Activated T-cell treated with anti-CD3 and anti-CD28 coated beads, Interleukin-2, amount 50 U/mL, for 72 hours (primary cell): ENCODE results near the gene GPRC5C. TPM values are rescaled to one million over a fixed set of nuclear protein-coding genes. Genes with fewer than 3 reads are reported as not detected.
A peak's percentile ranks its signal among the peaks of the same experiment; 100 is the strongest.

Experiments
- ATAC-seq, 2 donors: fragments of 150-1000 bp; cut with Tn5 transposase; replicated peaks in 1 of 2; 2 replicates each; pipeline ENCODE4 v1.10.0; 2021; ENCODE audit warnings: moderate library complexity in 2 of 2, mild to moderate bottlenecking in 1 of 2
- DNase-seq, 2 donors: peaks; one replicate each; pipeline ENCODE4 v3.0.0; 2021 to 2022; ENCODE audit warnings: mixed read lengths in 1 of 2
- H3K27ac Mint-ChIP-seq: one replicate; pipeline ENCODE4 v1.8.0; 2022; ENCODE audit warnings: mild to moderate bottlenecking, moderate library complexity, mixed read lengths
- H3K27me3 Mint-ChIP-seq: one replicate; pipeline ENCODE4 v1.8.0; 2022; ENCODE audit warnings: low read depth, mixed read lengths
- H3K36me3 Mint-ChIP-seq, 2 donors: one replicate each; pipeline ENCODE4 v1.8.0; 2022; ENCODE audit warnings: mixed read lengths in 2 of 2, mild to moderate bottlenecking in 1 of 2; ENCODE audit not compliant: insufficient read depth in 2 of 2
- H3K4me1 Mint-ChIP-seq: one replicate; pipeline ENCODE4 v1.8.0; 2022; ENCODE audit warnings: low read depth, mixed read lengths
- H3K4me3 Mint-ChIP-seq, 2 donors: one replicate each; pipeline ENCODE4 v1.8.0; 2022; ENCODE audit warnings: mild to moderate bottlenecking in 2 of 2, mixed read lengths in 2 of 2, moderate library complexity in 2 of 2
- H3K9me3 Mint-ChIP-seq, 2 donors: one replicate each; pipeline ENCODE4 v1.8.0; 2022; ENCODE audit warnings: mixed read lengths in 2 of 2
- total RNA-seq, 2 donors: library from RNA; stranded (reverse); gene quantifications; one replicate each; pipeline ENCODE4 v1.2.3, GENCODE V29; 2022

Gene GPRC5C
- total RNA-seq, 2 donors from 2014 or later, result 1.3 to 2.3 TPM

DNA sequence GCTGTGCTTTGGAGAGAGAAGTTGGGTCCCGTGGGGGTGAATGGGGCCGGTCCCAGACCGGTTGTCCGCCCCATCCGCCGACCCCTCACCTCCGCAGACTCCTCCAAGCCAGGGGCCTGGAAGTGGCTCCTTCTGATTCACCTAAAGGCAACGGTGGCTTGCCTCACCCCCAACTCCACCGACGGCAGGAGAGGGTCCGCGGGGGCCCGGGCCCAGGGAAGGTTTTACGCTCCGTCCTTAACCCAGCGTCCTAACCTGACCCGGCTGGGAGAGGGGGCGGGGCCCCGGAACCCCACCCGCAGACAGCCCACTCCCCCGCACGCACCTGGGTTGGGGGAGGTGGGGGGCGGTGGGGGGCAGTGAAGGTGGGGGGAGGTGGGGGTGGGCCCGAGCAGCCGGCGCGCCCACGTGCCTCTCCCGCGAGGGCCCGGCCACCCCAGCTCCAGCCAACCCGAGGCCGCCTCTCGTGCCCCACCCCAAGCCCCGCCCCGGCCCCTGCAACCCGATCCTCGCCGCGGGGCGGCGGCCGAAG, 21.8 kb downstream of the GPRC5C start:
- Mint-ChIP-seq H3K4me1 (peaks cover 3% of the 10 kb centered on the region), H3K36me3 (no peaks in the 10 kb centered on the region), H3K27ac (no peak overlapping the region), H3K9me3 (no peaks in the 10 kb centered on the region), H3K4me3 (peak overlapping the region; percentile 20 to 55), H3K27me3 (peaks cover 5% of the 10 kb centered on the region)
- no peak for DNase-seq
- ATAC-seq, result peak; percentile 97

DNA sequence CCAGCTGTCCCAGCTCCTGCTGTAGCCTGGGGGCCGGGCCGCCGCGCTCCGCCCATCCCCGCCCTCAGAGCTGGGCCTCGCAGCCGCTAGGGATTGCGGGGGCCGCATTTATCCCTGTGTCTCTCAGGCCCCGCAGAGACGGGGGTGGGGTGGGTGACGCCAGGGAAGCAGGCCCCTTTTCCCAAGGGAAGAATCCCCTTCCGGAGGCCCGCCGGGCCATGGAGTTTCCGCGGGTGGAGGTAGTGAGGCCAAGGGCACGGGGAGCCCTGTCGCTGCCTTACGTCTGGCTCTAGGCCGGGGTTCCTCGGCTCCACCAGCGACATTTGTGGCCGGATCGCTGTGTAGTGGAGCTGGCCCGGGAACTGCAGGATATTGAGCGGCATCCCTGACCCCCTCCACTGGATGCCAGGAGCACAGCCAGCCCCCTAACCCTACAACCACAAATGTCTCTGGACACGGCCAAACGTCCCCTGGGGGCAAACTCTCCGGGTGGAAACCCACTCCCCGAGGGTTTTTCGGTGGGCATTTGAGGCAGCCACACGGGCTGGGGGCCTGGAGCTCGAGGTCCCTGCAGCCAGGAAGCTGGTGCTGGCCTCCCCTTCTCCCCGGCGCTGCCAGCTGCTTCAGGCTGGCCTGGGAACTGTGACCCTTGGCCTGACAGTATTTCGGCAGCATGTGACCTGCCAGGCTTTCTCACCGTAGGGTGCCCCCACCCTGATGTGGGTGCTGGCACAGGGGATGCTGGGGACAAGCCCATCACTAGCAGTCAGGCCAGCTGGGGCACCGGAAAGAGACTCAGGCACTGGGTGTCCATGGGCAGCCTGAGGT, 22.5 kb downstream of the GPRC5C start:
- peak; percentile 82 for DNase-seq
- Mint-ChIP-seq H3K4me1 (peaks cover 3% of the 10 kb centered on the region), H3K4me3 (peak overlapping the region; percentile 48 to 54), H3K9me3 (no peaks in the 10 kb centered on the region), H3K36me3 (no peaks in the 10 kb centered on the region), H3K27me3 (peaks cover 5% of the 10 kb centered on the region), H3K27ac (no peak overlapping the region)
- peak; percentile 23 to 27 for ATAC-seq

DNA sequence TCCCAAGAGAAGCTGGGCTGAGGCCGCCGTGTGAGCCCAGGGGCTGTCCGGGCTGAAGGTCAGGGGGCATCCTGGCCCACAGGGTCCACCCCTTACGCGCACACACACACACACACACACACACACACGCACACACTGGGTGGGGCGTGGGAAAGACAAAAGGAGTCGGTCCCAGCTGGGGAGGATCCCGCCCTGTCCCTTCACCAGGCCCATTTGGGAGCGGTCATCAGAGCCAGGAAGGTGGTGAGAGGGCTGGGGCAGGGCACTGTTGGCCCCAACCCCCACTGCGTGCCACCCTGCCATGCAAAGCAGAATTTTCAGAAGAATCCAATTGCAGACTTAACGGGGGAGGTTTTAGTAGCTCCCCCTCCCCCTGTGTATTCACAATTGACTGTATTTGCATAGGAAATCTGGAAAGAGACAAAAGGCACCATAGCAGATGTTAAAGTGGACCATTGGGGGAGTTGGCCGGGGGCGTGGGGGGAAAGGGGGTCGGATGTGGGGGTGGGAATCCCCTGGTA, 23.2 kb downstream of the GPRC5C start:
- Mint-ChIP-seq H3K27me3 (peaks cover 5% of the 10 kb centered on the region), H3K27ac (no peak overlapping the region), H3K9me3 (no peaks in the 10 kb centered on the region), H3K36me3 (no peaks in the 10 kb centered on the region), H3K4me3 (peak overlapping the region in 1 of 2 donors; percentile 46), H3K4me1 (peaks cover 3% of the 10 kb centered on the region)
- ATAC-seq (no peak), DNase-seq (no peak)

DNA sequence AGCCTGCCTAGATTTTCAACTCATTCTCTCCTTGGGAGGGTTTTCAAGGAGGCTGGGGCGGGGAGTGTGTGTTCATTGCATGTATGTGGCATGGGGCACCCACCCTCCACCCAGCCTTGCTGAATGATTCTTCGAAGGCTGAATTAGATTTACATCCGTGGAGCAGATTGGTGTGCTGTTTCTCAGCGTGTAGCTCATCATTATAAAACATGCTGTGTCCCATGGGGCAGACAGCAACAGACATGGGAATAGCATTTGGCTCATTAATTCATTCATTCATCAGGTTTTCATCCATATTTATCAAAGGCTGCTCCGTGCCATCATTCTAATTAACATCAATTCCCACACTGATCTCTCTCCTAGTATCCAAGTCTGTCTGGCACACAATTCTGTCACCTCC, 23.9 kb downstream of the GPRC5C start:
- Mint-ChIP-seq H3K4me1 (peaks cover 3% of the 10 kb centered on the region), H3K27ac (no peak overlapping the region), H3K36me3 (no peaks in the 10 kb centered on the region), H3K9me3 (no peaks in the 10 kb centered on the region), H3K27me3 (peaks cover 5% of the 10 kb centered on the region), H3K4me3 (no peak overlapping the region)
- DNase-seq (no peak), ATAC-seq (no peak)

DNA sequence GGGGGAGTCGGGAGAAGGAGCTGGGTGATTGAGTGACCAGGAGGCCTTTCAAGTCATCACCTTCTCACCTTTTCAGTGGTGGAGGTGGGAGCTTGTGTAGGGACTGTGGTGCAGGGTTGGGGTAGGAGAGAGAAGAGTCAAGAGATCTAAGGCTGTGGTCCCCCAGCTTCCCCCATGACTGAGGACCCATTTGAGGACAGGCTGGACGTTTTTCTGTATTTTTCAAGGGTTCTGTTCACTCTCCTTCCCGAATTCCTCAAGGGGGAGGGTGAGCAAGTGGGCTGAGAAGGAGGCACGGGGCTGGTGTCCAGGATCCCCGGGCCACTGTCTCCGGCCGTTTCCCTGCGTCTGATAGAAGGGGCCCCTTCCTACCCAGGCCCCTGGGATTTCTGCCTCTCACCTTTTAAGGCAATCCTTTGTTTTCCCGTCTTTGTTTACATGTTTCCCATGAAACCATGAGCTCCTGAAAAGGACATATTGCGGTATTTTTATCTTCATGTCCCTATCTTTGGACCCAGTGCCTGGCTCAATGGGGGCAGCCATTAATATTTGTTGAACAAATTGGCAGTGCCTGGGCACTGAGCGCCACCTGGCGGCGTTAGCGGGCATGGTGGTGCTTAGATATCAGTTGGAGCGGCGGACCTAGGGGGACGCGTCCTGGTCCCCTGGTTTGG, 25.4 kb downstream of the GPRC5C start:
- Mint-ChIP-seq H3K36me3 (no peaks in the 10 kb centered on the region), H3K27ac (no peak overlapping the region), H3K9me3 (no peaks in the 10 kb centered on the region), H3K4me3 (no peak overlapping the region), H3K4me1 (peaks cover 3% of the 10 kb centered on the region), H3K27me3 (peaks cover 5% of the 10 kb centered on the region)
- ATAC-seq (peak; percentile 18 to 26), DNase-seq (peak; percentile 65 to 81)

DNA sequence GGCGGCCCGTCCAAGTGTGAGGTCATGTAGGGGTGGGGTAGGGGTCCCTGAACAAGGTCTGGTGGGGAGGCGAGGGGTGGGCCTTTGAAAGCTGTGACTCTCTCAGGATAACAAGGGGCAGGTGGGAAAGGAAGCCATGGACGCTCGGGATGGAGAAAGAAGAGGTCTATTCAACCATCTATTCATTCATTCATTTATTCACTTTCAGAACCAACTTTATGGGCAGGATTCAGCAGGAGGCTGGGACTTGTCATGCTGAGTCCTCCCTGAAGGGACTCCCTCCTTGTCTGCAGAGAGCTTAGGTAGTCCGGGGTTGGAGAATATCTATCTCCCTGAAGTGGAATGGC, 25.9 kb downstream of the GPRC5C start:
- DNase-seq (no peak), ATAC-seq (no peak)
- H3K4me1 Mint-ChIP-seq, result peaks cover 3% of the 10 kb centered on the region
- H3K4me3 Mint-ChIP-seq, result no peak overlapping the region
- H3K9me3 Mint-ChIP-seq, result no peaks in the 10 kb centered on the region
- H3K27me3 Mint-ChIP-seq, result peaks cover 2% of the 10 kb centered on the region
- H3K27ac Mint-ChIP-seq, result no peak overlapping the region
- H3K36me3 Mint-ChIP-seq, result no peaks in the 10 kb centered on the region

DNA sequence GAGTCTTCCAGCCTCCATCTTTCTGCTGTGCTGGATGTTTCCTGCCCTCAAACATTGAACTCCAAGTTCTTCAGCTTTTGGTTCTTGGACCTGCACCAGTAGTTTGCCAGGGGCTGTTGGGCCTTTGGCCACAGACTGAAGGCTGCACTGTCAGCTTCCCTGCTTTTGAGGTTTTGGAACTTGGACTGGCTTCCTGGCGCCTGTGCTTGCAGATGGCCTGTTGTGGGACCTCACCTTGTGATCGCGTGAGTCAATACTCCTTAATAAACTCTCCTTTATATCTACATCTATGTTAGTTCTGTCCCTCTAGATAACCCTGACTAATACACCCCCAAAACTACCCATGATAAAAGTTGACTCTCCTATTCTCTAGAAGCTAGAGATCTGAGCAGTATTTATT, 26.9 kb downstream of the GPRC5C start:
- Mint-ChIP-seq H3K27me3 (no peaks in the 10 kb centered on the region), H3K9me3 (no peaks in the 10 kb centered on the region), H3K27ac (no peak overlapping the region), H3K36me3 (no peaks in the 10 kb centered on the region), H3K4me3 (no peak overlapping the region), H3K4me1 (peaks cover 3% of the 10 kb centered on the region)
- ATAC-seq, result no peak
- no peak for DNase-seq

DNA sequence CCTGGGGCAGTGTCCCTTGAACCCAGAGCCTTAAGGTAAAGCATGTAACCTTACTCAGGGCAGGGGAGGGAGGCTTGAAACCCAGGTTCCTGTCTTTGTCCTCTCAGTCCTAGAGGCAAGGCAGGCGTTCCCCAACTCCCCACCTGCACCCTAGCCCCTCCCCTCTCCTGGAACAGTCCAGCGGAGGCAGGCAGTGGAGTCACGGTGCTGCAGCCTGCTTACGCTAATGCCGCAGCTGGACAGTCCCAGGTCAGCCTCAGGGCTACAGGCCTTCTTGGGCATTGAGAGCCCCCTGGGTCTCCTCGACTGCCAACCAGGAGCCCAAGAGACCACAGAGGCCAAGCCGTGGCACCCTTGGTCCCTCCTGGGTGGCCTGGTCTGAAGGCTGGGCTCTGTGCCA, 27.7 kb downstream of the GPRC5C start:
- H3K9me3 Mint-ChIP-seq, result no peaks in the 10 kb centered on the region
- no peak overlapping the region for H3K27ac Mint-ChIP-seq
- H3K4me1 Mint-ChIP-seq, result peaks cover 3% of the 10 kb centered on the region
- DNase-seq (no peak), ATAC-seq (no peak)
- H3K36me3 Mint-ChIP-seq, result no peaks in the 10 kb centered on the region
- no peak overlapping the region for H3K4me3 Mint-ChIP-seq
- H3K27me3 Mint-ChIP-seq, result no peaks in the 10 kb centered on the region

DNA sequence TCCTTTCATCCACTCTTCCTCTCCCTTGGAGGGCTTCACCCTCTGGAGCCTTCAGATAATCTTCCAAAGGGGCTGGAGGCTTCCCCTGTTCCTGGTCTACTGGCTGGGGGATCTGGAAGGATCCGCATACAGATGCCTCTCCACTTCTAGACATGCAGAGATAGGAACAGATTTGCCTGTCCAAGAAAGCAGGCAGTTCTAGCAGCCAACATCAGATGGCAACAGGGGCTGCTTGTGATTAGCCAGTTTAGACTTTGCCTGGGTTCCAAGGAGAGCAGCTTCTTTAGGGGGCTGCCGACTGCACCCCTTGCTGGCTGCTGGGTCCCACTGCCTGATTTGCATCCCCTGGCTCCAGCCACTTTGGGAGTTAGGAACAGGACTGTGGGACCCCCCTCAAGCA, 28.4 kb downstream of the GPRC5C start:
- Mint-ChIP-seq H3K4me3 (no peak overlapping the region), H3K36me3 (no peaks in the 10 kb centered on the region), H3K27me3 (no peaks in the 10 kb centered on the region), H3K4me1 (peaks cover 3% of the 10 kb centered on the region), H3K27ac (no peak overlapping the region), H3K9me3 (no peaks in the 10 kb centered on the region)
- no peak for ATAC-seq
- no peak for DNase-seq

DNA sequence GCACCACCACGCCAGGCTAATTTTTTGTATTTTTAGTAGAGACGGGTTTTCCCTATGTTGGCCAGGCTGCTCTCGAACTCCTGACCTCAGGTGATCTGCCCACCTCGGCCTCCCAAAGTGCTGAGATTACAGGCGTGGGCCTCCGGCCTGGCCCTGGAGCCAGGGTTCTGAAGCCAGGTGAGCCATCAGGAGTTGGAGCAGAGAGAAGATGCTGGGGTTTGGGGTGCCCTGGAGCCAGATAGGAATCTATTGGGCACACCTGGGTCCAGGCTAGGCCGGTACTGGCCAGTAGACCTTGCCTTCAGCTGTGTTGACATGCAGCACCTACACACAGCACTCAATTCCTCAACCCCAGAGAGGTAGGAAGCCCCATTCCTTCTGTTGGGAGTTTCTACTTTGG, 29.1 kb downstream of the GPRC5C start:
- Mint-ChIP-seq H3K4me1 (peaks cover 3% of the 10 kb centered on the region), H3K4me3 (no peak overlapping the region), H3K36me3 (no peaks in the 10 kb centered on the region), H3K27me3 (no peaks in the 10 kb centered on the region), H3K27ac (no peak overlapping the region), H3K9me3 (no peaks in the 10 kb centered on the region)
- ATAC-seq (no peak), DNase-seq (no peak)

DNA sequence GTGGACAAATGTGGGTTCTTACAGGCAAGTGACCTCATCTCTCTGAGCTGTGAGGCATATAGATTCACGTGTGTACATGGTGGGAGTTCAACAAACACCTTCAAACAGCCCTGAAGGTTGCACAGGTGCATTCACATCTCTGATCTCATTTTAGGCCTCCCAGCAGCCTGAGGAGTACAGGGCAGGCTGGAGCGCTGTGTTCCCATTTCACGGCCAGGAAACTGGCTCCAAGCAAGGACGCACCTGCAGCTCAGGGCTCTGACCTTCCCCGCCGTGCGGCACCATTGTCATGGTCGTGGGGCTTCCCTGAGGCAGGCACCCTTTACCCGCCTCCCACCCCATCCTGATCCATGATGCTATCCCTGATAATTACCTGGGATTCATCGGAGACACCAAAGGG, 29.7 kb downstream of the GPRC5C start:
- ATAC-seq (no peak), DNase-seq (no peak)
- no peak overlapping the region for H3K27ac Mint-ChIP-seq
- H3K27me3 Mint-ChIP-seq, result no peaks in the 10 kb centered on the region
- no peaks in the 10 kb centered on the region for H3K9me3 Mint-ChIP-seq
- peaks cover 3% of the 10 kb centered on the region for H3K4me1 Mint-ChIP-seq
- H3K36me3 Mint-ChIP-seq, result no peaks in the 10 kb centered on the region
- no peak overlapping the region for H3K4me3 Mint-ChIP-seq

DNA sequence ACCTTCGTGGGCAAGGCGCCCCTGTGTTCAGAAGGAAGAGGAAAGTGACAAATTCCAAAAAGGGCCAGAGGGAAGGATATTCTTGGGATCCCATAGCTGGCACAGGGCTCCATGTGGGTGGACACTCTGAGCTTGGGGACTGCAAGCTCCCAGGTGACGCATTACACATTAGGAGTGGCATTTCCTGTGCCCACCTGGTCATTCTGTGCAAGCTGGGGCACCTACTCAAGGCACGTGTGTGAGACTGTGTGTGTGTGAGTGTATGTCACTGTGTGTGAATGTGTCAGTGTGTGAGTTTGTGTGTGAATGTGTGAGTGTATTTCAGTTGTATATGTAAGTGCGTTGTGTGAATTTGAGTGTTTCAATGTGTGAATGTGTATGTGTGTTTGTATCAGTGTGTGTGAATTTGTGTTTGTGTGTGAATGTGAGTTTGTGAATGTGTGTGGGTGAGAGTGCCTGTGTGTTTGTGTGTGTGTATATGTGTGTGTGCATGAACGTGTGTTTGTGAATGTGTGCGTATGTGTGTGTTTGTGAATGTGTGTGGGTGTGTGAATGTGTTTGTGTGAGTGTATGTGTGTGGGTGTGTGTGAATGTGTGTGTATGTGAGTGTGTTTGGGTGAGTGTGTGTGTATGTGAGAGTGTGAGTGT, 33.0 kb downstream of the GPRC5C start:
- Mint-ChIP-seq H3K4me3 (no peak overlapping the region), H3K27ac (no peak overlapping the region), H3K36me3 (no peaks in the 10 kb centered on the region), H3K27me3 (no peaks in the 10 kb centered on the region), H3K9me3 (no peaks in the 10 kb centered on the region), H3K4me1 (no peaks in the 10 kb centered on the region)
- no peak for DNase-seq
- ATAC-seq, result no peak
